SK-N-SH (cell line): ENCODE measurements around the gene EIF3K.

Source experiments
- FOXJ3 ChIP-seq: sonication (generic); formaldehyde crosslinking; IDR thresholded peaks from 2 replicates; pipeline ENCODE4 v1.5.1; 2020; ENCODE audit warnings: mild to moderate bottlenecking, missing genetic modification reagents
- FOXM1 ChIP-seq: IDR thresholded peaks from 2 replicates; pipeline ENCODE4 v1.4.0; 2012; ENCODE audit warnings: low read depth, mild to moderate bottlenecking
- RCOR1 ChIP-seq: fragments of 150-350 bp; IDR thresholded peaks from 2 replicates; pipeline ENCODE4 v1.6.1; 2017; ENCODE audit warnings: antibody characterized with exemption, low read length
- SMC3 ChIP-seq: IDR thresholded peaks from 2 replicates; pipeline ENCODE4 v1.6.1; 2012; ENCODE audit warnings: low read depth, low read length, improper control_type of control experiment
- TEAD4 ChIP-seq: IDR thresholded peaks from 2 replicates; pipeline ENCODE4 v1.4.0; 2012; ENCODE audit warnings: mild to moderate bottlenecking, borderline replicate concordance; ENCODE audit not compliant: insufficient read depth
- TF ChIP-seq, protein P1 (sequence below): fragments of 200-600 bp; sonication (generic); IDR thresholded peaks from 2 replicates; pipeline ENCODE4 v1.6.1; 2017; ENCODE audit warnings: antibody characterized with exemption, mild to moderate bottlenecking, moderate library complexity
- TF ChIP-seq, protein P2 (sequence below): fragments of 150-350 bp; IDR thresholded peaks from 2 replicates; pipeline ENCODE4 v1.6.1; 2017; ENCODE audit warnings: antibody characterized with exemption, low read length, low read depth, borderline replicate concordance
- TF ChIP-seq, protein P3 (sequence below): IDR thresholded peaks from 2 replicates; pipeline ENCODE4 v1.4.0; 2012; ENCODE audit warnings: low read depth
- TF ChIP-seq, protein P4 (sequence below): fragments of 150-350 bp; IDR thresholded peaks from 2 replicates; pipeline ENCODE4 v1.6.1; 2016; ENCODE audit warnings: mild to moderate bottlenecking, low read depth, low read length

DNA sequence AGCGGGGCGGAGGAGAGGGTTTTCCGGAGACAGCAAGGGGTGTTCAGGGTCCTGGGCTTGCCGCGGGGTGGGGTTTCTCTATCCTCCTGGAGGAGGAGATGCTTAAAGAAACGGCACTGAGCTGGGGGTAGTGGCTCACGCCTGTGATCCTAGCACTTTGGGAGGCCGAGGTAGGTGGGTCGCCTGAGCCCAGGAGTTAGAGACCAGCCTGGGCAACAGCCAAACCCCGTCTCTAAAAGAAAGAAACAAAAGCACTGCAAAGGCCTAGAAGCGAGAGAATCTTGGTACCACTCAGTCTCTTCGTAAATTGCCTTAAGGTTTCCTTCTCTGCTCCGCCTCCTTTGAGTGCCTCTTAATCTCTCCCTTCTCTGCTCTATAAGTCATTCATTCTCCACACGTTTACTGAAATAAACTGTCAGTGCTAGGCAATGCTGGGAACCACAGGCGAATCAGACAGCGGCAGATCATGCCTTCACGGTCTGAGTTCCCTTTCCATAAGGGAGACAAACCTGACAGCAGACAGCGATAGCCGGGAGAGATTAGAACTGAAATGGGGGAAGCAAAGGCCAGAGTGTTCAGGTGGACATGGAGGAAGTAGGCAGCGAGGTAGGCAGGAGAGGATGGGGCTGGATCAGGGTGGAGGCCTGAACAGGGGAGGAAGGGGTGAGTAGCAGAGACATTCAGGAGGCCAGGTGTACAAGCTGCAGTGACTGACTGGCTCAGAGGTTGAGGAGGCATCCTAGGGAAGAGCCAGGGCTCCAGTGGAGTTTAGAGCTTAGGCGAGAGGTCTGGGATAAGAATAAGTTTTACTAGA is 580 bp downstream of the EIF3K start:
- TF ChIP-seq, protein P1, sequence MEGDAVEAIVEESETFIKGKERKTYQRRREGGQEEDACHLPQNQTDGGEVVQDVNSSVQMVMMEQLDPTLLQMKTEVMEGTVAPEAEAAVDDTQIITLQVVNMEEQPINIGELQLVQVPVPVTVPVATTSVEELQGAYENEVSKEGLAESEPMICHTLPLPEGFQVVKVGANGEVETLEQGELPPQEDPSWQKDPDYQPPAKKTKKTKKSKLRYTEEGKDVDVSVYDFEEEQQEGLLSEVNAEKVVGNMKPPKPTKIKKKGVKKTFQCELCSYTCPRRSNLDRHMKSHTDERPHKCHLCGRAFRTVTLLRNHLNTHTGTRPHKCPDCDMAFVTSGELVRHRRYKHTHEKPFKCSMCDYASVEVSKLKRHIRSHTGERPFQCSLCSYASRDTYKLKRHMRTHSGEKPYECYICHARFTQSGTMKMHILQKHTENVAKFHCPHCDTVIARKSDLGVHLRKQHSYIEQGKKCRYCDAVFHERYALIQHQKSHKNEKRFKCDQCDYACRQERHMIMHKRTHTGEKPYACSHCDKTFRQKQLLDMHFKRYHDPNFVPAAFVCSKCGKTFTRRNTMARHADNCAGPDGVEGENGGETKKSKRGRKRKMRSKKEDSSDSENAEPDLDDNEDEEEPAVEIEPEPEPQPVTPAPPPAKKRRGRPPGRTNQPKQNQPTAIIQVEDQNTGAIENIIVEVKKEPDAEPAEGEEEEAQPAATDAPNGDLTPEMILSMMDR: no peak
- TF ChIP-seq, protein P2, sequence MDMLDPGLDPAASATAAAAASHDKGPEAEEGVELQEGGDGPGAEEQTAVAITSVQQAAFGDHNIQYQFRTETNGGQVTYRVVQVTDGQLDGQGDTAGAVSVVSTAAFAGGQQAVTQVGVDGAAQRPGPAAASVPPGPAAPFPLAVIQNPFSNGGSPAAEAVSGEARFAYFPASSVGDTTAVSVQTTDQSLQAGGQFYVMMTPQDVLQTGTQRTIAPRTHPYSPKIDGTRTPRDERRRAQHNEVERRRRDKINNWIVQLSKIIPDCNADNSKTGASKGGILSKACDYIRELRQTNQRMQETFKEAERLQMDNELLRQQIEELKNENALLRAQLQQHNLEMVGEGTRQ: no peak
- TF ChIP-seq FOXJ3 (CRISPR knock-in tag) (no peak), TEAD4 (no peak), FOXM1 (no peak), RCOR1 (no peak), SMC3 (no peak)
- TF ChIP-seq, protein P3, sequence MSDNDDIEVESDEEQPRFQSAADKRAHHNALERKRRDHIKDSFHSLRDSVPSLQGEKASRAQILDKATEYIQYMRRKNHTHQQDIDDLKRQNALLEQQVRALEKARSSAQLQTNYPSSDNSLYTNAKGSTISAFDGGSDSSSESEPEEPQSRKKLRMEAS: no peak
- TF ChIP-seq, protein P4, sequence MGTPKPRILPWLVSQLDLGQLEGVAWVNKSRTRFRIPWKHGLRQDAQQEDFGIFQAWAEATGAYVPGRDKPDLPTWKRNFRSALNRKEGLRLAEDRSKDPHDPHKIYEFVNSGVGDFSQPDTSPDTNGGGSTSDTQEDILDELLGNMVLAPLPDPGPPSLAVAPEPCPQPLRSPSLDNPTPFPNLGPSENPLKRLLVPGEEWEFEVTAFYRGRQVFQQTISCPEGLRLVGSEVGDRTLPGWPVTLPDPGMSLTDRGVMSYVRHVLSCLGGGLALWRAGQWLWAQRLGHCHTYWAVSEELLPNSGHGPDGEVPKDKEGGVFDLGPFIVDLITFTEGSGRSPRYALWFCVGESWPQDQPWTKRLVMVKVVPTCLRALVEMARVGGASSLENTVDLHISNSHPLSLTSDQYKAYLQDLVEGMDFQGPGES: no peak
